ENCODE data around the gene RAB5B. TPM values are rescaled to one million over a fixed set of nuclear protein-coding genes. Genes with fewer than 3 reads are reported as not detected.
A peak's percentile ranks its signal among the peaks of the same experiment; 100 is the strongest.
"Not testable (repeated sequence)": the region's sequence is repeated elsewhere in the genome, so short reads cannot be mapped to it uniquely, and the experiment has no call there.

The RAB5B gene
- total RNA-seq, 1 experiment from 2014 or later: 45.1 TPM

- DNase-seq (ENCODE audit: low read depth): peak; percentile 73
Measured at GRCh38 chr12:55940065-55940732, 33.7 kb upstream of the RAB5B start.

GRCh38 chr12:55942055-55942454 is 31.8 kb upstream of the RAB5B start:
- no peak for DNase-seq (ENCODE audit: low read depth)

GRCh38 chr12:55942577-55943136 is 31.2 kb upstream of the RAB5B start:
- no peak for DNase-seq (ENCODE audit: low read depth)

- no peak for DNase-seq (ENCODE audit: low read depth)
Measured at GRCh38 chr12:55946553-55946952, 27.3 kb upstream of the RAB5B start.

- no peak for DNase-seq (ENCODE audit: low read depth)
Measured at GRCh38 chr12:55955344-55955743, 18.5 kb upstream of the RAB5B start.

GRCh38 chr12:55955800-55956508 is 17.9 kb upstream of the RAB5B start:
- peak; percentile 54 for DNase-seq (ENCODE audit: low read depth)

- DNase-seq (ENCODE audit: low read depth): no peak
Measured at GRCh38 chr12:55957106-55957859, 16.6 kb upstream of the RAB5B start.

- no peak for DNase-seq (ENCODE audit: low read depth)
Measured at GRCh38 chr12:55963760-55964159, 10.1 kb upstream of the RAB5B start.

- no peak for DNase-seq (ENCODE audit: low read depth)
Measured at GRCh38 chr12:55965240-55965639, 8.6 kb upstream of the RAB5B start.

- peak; percentile 16 for DNase-seq (ENCODE audit: low read depth)
Measured at GRCh38 chr12:55965941-55966407, 7.9 kb upstream of the RAB5B start, which contains the start of gene PMEL. Gene PMEL (minus strand): TSS chr12:55966042. CDS start chr12:55966011, 31 bp downstream.

GRCh38 chr12:55966408-55967281 is 7.2 kb upstream of the RAB5B start, which contains the start of gene CDK2:
Gene CDK2 (plus strand): TSS chr12:55966830. CDS start chr12:55967009, 179 bp downstream.
- peak; percentile 82 for DNase-seq (ENCODE audit: low read depth)

- no peak for DNase-seq (ENCODE audit: low read depth)
Measured at GRCh38 chr12:55969356-55969755, 4.5 kb upstream of the RAB5B start.

- DNase-seq (ENCODE audit: low read depth): peak; percentile 9
Measured at GRCh38 chr12:55970775-55971174, 3.1 kb upstream of the RAB5B start.

GRCh38 chr12:55972042-55972441 is 1.8 kb upstream of the RAB5B start:
- DNase-seq (ENCODE audit: low read depth): peak; percentile 69

GRCh38 chr12:55972456-55972855 is 1.4 kb upstream of the RAB5B start:
- no peak for DNase-seq (ENCODE audit: low read depth)

- DNase-seq (ENCODE audit: low read depth): no peak
Measured at GRCh38 chr12:55972911-55973598, 823 bp upstream of the RAB5B start.

GRCh38 chr12:55974308-55974730 is 441 bp downstream of the RAB5B start:
- peak; percentile 33 for DNase-seq (ENCODE audit: low read depth)

- DNase-seq (ENCODE audit: low read depth): no peak
Measured at GRCh38 chr12:55978393-55978792, 4.5 kb downstream of the RAB5B start.

- no peak for DNase-seq (ENCODE audit: low read depth)
Measured at GRCh38 chr12:55979069-55979468, 5.2 kb downstream of the RAB5B start.

GRCh38 chr12:55981882-55982281 is 8.0 kb downstream of the RAB5B start:
- not testable (repeated sequence) for DNase-seq (ENCODE audit: low read depth)
